Endodermal cell (in vitro differentiated cells): ENCODE results near the gene CEBPE. TPM values are rescaled to one million over a fixed set of nuclear protein-coding genes. Genes with fewer than 3 reads are reported as not detected.

Experiments
- DNase-seq: peaks from one replicate; pipeline ENCODE4 v3.0.0-alpha.2; 2017
- H3K27ac ChIP-seq: 2 replicates; pipeline ENCODE4 v1.5.1; 2013; ENCODE audit warnings: mild to moderate bottlenecking, low read depth, low read length, moderate library complexity
- H3K27me3 ChIP-seq: 2 replicates; pipeline ENCODE4 v1.6.1; 2013; ENCODE audit warnings: mild to moderate bottlenecking, low read length, moderate library complexity; ENCODE audit not compliant: insufficient read depth, control insufficient read depth, poor library complexity, severe bottlenecking
- H3K36me3 ChIP-seq: 2 replicates; pipeline ENCODE4 v1.7.0; 2013; ENCODE audit warnings: mild to moderate bottlenecking, low read length, moderate library complexity; ENCODE audit not compliant: control insufficient read depth, insufficient read depth
- H3K4me1 ChIP-seq: one replicate; pipeline ENCODE4 v1.7.0; 2013; ENCODE audit warnings: low read length; ENCODE audit not compliant: control insufficient read depth, insufficient read depth
- H3K4me3 ChIP-seq: 2 replicates; pipeline ENCODE4 v1.5.1; 2013; ENCODE audit warnings: mild to moderate bottlenecking, low read length, moderate library complexity
- H3K9ac ChIP-seq: 2 replicates; pipeline ENCODE4 v1.6.1; 2013; ENCODE audit warnings: mild to moderate bottlenecking, low read length, moderate library complexity; ENCODE audit not compliant: poor library complexity, severe bottlenecking; ENCODE audit errors: extremely low read depth
- H3K9me3 ChIP-seq: 2 replicates; pipeline ENCODE4 v1.6.1; 2013; ENCODE audit warnings: mild to moderate bottlenecking, low read length, moderate library complexity; ENCODE audit not compliant: control insufficient read depth
- H3K27ac Mint-ChIP-seq: 2 replicates; pipeline ENCODE4 v1.8.0; 2020; ENCODE audit warnings: mixed read lengths
- H3K27me3 Mint-ChIP-seq: 2 replicates; pipeline ENCODE4 v1.8.0; 2021; ENCODE audit warnings: mild to moderate bottlenecking, mixed read lengths; ENCODE audit not compliant: insufficient read depth
- H3K36me3 Mint-ChIP-seq: 2 replicates; pipeline ENCODE4 v1.8.0; 2020; ENCODE audit warnings: low read depth, mixed read lengths
- H3K4me1 Mint-ChIP-seq: 2 replicates; pipeline ENCODE4 v1.8.0; 2020; ENCODE audit warnings: mixed read lengths
- H3K4me3 Mint-ChIP-seq: 2 replicates; pipeline ENCODE4 v1.8.0; 2020; ENCODE audit warnings: mild to moderate bottlenecking, moderate library complexity, mixed read lengths
- H3K9me3 Mint-ChIP-seq: 2 replicates; pipeline ENCODE4 v1.8.0; 2020; ENCODE audit warnings: mild to moderate bottlenecking, mixed read lengths
- WGBS, 2 experiments: methylation state at CpG; one replicate each; pipeline versions ENCODE4 v1.1.5 to v1.1.7; 2013; ENCODE audit warnings: missing lambda C conversion rate in 2 of 2, mixed read lengths in 1 of 2; ENCODE audit not compliant: insufficient coverage in 1 of 2, insufficient read length in 1 of 2; 5-methylcytosine and 5-hydroxymethylcytosine counted together
- total RNA-seq, 2 donors: library from RNA; stranded (reverse); fragmentation: NEBNext Ultra II Directional in 1 of 2; extraction: Animal tissue kit (Norgen Biotek cat#: 25700) in 1 of 2; gene quantifications; 2 replicates in 1 of 2; 3 replicates in 1 of 2; pipeline ENCODE4 v1.2.1, GENCODE V29; 2021
- TF ChIP-seq, protein P1 (sequence below): fragments of 200-600 bp; sonication (generic); conservative IDR thresholded peaks from 2 replicates; pipeline ENCODE4 v1.5.0; 2021; ENCODE audit warnings: antibody characterized with exemption, mild to moderate bottlenecking

The CEBPE gene
- total RNA-seq, 2 donors from 2014 or later, result not detected

DNA sequence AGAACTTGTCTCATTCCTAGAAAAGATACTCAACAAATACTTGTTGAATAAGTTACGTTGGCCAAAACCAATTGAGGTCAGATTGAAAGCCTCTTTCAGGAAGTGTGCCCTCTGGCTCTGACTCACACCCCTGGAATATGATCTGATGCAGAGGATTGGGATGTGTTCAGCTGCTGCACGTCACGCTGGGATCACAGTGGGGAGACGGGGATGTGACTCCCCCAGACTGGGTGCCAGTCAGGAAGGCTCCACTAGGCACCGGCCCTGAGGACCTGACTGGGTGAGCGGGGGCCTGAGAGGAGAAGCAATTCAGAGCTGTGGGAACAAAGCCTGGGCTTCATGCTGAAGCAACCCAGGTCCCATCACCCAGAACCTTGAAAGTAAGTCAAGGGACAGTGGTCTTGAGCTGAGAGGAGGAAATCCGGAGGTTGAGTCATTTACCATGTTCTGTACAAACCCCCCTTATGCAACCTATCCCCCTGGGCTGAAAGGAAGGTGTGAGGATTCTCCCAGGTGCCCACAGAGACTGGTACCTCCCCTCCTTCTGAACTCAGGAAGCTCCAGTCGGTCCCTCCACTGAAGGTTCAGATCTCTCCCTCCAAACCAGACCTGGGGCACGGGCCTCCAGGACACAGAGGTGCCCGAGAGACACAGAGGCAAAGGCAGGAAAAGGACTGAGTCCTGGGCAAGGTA is 3.9 kb downstream of the CEBPE start:
- WGBS, 2 experiments, result 93 to 97% methylated on average over 6 to 9 of the region's 10 CpGs
- H3K27me3 ChIP-seq, result peaks cover 12% of the 10 kb centered on the region
- no peaks in the 10 kb centered on the region for H3K9me3 ChIP-seq
- H3K9ac ChIP-seq, result no peak overlapping the region
- H3K4me3 ChIP-seq, result no peak overlapping the region
- no peak overlapping the region for H3K27ac Mint-ChIP-seq
- H3K36me3 ChIP-seq, result no peaks in the 10 kb centered on the region
- no peak overlapping the region for H3K4me3 Mint-ChIP-seq
- H3K36me3 Mint-ChIP-seq, result no peaks in the 10 kb centered on the region
- H3K4me1 ChIP-seq, result peaks cover 8% of the 10 kb centered on the region
- TF ChIP-seq, protein P1, sequence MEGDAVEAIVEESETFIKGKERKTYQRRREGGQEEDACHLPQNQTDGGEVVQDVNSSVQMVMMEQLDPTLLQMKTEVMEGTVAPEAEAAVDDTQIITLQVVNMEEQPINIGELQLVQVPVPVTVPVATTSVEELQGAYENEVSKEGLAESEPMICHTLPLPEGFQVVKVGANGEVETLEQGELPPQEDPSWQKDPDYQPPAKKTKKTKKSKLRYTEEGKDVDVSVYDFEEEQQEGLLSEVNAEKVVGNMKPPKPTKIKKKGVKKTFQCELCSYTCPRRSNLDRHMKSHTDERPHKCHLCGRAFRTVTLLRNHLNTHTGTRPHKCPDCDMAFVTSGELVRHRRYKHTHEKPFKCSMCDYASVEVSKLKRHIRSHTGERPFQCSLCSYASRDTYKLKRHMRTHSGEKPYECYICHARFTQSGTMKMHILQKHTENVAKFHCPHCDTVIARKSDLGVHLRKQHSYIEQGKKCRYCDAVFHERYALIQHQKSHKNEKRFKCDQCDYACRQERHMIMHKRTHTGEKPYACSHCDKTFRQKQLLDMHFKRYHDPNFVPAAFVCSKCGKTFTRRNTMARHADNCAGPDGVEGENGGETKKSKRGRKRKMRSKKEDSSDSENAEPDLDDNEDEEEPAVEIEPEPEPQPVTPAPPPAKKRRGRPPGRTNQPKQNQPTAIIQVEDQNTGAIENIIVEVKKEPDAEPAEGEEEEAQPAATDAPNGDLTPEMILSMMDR, result no peak
- peaks cover 37% of the 10 kb centered on the region for H3K4me1 Mint-ChIP-seq
- DNase-seq, result peak; percentile 36
- no peaks in the 10 kb centered on the region for H3K9me3 Mint-ChIP-seq
- peaks cover 18% of the 10 kb centered on the region for H3K27me3 Mint-ChIP-seq
- no peak overlapping the region for H3K27ac ChIP-seq

DNA sequence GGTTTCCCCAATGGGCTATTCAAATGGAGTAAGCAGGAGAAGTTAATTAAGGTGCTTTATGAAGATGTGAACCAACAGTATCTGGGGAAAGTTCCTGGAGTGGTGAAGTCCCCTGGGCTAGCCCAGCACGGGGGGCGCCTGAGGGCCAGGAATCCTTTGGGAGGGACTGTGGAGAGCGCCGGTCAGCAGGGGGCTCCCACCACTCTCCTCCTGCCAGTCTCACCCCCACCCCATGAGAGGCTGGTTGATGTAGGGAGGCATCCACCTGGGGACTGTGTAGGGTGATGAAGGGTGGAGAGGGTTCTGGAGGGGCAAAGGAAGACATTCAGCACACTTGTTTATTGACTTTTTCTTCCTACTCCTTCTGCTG is 4.4 kb downstream of the CEBPE start:
- Histone ChIP-seq H3K9ac (no peak overlapping the region), H3K36me3 (no peaks in the 10 kb centered on the region), H3K27ac (no peak overlapping the region), H3K4me3 (no peak overlapping the region), H3K27me3 (peaks cover 17% of the 10 kb centered on the region), H3K9me3 (no peaks in the 10 kb centered on the region), H3K4me1 (peaks cover 4% of the 10 kb centered on the region)
- Mint-ChIP-seq H3K4me1 (peaks cover 37% of the 10 kb centered on the region), H3K4me3 (no peak overlapping the region), H3K27me3 (peaks cover 18% of the 10 kb centered on the region), H3K9me3 (no peaks in the 10 kb centered on the region), H3K27ac (no peak overlapping the region), H3K36me3 (no peaks in the 10 kb centered on the region)
- TF ChIP-seq, protein P1, result peak; percentile 33
- 73% methylated on average over 3 of the region's 4 CpGs; no CpG with 5 or more reads in 1 of the 2 experiments for WGBS, 2 experiments
- peak; percentile 42 for DNase-seq

DNA sequence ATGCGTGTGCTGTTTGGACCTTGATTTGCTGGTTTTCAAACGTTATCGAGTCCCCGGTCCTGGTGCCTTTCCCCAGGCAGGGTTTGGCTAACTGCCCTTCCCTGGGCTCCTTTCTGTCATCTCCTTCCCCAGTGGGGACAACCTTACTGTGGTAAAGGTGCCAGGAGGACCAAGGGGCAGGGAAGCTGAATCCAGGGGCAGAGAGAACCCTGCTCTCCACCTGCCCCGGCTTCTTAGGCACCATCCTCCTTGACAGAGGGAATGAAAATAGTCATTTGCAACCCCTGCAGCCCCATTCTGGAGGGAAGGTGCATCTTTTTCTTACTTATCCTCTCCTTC is 5.0 kb downstream of the CEBPE start:
- H3K27me3 Mint-ChIP-seq, result peaks cover 18% of the 10 kb centered on the region
- no peak overlapping the region for H3K27ac ChIP-seq
- H3K27ac Mint-ChIP-seq, result no peak overlapping the region
- TF ChIP-seq, protein P1, result no peak
- DNase-seq, result peak; percentile 39
- H3K4me1 ChIP-seq, result no peaks in the 10 kb centered on the region
- H3K9me3 ChIP-seq, result no peaks in the 10 kb centered on the region
- H3K9me3 Mint-ChIP-seq, result peaks cover 2% of the 10 kb centered on the region
- no peak overlapping the region for H3K4me3 ChIP-seq
- 83% methylated on average over 1 to 5 of the region's 5 CpGs for WGBS, 2 experiments
- H3K27me3 ChIP-seq, result peaks cover 18% of the 10 kb centered on the region
- H3K36me3 Mint-ChIP-seq, result no peaks in the 10 kb centered on the region
- no peaks in the 10 kb centered on the region for H3K36me3 ChIP-seq
- H3K4me1 Mint-ChIP-seq, result peaks cover 32% of the 10 kb centered on the region
- H3K4me3 Mint-ChIP-seq, result no peak overlapping the region
- no peak overlapping the region for H3K9ac ChIP-seq
